ENCODE data around the gene SLC31A2.
A peak's percentile ranks its signal among the peaks of the same experiment; 100 is the strongest.

SLC31A2 gene

DNA sequence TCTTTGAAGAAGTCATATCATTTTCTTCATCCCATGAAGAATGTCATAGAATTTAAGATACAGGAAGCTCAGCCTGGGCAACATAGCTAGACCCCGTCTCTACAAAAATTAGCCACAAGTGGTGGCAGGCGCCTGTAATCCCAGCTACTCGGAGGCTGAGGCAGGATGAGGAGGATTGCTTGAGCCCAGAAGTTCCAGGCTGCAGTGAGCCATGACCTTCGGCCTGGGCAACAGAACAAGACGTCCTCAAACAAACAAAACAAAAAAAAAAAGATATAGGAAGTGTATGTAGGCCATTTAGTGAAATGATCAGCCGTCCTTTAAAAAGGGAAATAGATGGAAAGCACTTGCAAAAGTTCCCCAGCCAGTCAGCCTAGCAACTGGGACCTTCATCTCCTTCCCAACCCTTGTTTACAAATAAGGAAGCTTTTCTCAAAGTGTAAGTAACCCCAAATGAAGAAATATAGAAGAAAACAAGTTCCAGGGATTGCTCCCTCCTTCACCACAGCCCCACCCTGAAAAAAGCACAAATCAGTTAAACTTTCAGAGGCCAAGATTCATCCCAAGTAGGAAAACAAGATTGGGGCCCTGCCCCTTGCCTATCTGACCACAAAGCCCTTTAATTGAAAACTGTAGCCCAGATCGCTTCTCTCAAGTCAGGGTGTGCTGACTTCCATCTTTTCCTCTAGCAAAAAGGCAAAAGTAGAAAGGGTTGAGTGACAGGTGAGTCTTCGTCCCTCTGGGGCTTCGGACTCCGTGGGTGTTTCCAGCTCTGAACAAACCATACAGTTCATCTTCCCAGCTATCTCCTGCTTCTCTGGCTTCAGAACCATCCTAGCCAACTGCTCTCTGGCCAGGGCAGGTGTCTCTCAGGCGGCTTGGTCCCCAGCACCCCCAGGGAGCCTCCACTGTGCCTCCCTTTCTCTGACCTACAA, 1.2 kb downstream of the SLC31A2 start:
- DNase-seq (ENCODE audit: low read depth), result no peak

DNA sequence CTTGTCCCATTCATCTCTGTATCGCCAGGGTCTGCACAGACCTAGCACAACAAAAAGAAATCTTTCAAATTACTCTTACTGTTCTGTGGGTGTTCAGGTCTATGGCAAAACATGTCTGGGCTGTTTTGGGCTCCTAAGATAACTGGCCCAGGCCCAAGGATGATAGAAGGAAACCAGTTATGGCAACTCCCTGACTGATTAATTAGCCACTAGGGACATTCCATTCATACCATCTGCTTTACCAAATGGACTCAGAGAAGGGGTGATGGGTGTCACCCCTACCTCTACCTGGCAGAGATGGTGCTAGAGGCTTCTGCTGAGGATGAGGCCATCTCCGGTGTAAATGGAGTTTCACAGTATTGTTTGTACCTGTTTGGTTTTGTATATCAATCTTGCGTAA, 1.9 kb downstream of the SLC31A2 start:
- DNase-seq (ENCODE audit: low read depth), result peak; percentile 45

DNA sequence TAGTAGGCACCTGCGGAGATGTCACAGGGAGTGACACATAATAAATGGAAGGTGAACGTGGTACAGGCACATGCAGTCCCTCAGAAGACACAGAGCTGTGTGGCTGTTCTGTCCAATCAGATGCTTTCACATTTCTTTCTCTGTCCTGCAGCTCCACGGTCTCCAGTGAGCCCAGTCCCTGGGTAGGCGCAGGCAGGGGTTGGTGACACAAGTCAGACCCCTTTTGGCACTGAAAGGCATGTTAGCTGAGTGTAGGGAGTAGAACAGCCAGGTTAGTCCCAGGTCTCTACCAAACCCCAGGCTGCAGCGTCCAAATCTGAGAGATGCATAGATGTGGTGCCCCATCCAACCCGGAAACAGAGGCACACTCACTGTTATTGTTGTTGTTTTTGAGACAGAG, 2.8 kb downstream of the SLC31A2 start:
- DNase-seq (ENCODE audit: low read depth), result no peak

DNA sequence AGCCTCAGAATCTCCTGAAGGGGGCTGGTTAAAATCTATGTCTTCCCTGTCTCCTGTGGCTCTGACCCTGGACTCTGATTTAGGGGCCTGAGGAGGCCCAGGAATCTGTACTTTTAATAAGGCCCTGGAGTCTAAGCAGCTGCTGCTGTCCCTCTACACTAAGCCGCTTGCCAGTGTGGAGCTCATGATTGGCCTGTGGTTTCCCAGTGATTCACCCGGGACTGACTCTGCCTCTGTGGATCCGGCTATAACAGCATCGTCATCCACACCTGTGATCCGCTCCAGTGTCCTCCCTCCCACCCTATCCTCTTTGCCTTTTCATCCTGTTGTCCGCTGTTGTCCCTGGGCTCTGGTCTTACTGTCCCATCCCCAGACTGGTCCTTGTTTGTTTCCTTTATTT, 3.7 kb downstream of the SLC31A2 start:
- DNase-seq (ENCODE audit: low read depth), result peak; percentile 49

DNA sequence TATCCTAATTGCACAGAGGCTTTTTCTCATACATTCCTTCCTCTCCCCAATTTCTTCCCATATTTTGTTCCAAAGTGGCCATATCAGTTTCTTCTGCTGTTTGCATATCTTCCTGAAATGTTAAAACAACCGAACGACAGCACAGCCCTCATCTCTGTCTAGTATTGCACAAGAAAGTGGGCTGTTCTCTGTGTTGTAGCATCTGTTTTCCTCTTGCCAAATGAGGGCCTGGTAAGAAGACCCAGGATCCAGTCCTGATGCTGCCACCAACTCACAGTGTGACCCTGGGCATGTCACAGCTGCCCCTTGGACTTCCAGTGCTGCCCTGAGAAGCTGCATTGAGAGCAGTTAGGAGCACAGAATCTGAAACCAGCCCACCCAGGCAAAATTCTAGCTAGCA, 4.1 kb downstream of the SLC31A2 start:
- no peak for DNase-seq (ENCODE audit: low read depth)

DNA sequence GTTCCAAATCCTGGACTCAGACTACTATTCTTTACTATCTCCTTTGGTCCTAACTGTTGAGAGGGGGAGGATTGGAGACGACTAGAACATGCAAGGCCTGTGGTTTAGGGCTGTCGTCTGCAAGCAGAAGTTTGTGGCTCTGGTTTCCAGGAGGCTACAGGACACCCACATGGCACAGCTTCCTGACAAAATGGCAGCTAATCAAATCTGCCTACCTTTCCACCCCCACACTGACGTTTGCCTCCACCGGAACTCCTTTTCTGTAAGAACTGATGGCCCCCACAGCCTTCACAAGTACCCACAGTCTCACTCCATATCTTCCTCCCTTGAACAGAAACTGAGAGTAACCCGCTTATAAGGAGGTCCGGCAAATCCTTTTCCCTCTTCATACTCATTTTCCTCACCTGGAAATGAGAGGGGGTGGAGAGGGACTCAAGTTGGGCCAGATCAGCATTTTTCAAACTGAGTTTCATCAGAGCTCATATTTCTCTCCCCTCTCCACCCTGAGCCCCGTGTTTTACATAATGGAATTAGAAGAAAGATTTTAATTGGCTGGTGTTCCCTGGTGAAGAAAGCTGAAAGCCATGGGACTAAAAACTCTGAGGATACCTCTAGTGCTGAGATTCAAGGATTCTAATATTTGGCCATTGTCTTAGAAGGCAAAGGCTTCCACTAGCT, 5.2 kb downstream of the SLC31A2 start:
- no peak for DNase-seq (ENCODE audit: low read depth)

DNA sequence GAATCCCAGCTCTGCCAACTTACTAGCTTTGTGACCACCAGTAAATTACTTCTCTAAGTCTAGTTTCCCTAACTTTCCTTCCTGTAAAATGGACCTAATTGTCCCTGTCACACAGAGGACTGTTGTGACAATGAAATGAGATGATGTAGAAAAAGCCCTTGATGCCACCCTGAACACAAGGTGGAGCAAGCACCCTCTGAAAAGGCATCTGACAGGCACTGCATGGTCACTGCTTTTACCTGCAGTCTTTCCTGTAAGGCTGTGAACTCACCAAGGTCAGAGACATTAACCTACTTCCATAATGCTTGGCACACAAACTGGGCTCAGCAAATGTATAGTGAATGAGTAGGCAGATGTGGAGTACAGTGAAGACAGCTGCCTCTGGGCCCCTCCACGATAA, 6.1 kb downstream of the SLC31A2 start:
- no peak for DNase-seq (ENCODE audit: low read depth)

DNA sequence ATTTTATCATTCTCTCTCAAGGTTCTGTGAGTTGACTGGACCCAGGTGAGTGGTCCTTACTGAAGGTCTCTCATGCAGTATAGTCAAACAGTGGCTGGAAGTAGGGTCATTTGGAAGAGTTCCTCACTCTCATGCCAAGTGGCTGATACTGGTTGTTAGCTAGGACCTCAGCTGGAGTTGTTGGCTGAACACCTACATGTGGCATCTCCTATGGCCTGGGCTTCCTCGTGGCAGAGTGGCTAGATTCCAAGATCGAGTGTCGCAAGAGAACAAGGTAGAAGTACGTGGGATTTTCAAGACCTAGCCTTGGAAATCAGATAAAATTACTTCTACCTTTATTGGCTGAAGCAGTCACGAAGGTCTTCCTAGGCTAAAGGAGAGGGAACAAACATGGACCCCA, 7.6 kb downstream of the SLC31A2 start:
- no peak for DNase-seq (ENCODE audit: low read depth)

DNA sequence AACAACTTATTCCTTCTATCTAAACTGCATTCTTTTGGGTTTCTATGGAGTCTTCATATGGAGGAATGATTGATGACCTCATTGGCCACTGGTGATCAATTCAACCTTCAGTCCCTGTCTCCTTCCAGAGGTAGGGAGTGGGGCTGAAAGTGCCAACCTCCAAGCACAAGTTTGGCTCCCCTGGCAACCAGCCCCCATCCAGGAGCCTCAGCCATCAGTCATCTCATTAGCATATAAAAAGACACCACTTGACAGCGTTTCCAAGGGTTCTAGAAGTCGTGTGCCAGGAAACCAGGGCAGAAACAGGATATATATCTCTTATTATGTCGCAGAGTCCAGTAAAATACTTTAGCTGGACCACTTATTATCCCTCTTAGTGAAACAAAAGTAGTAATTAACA, 9.8 kb downstream of the SLC31A2 start:
- no peak for DNase-seq (ENCODE audit: low read depth)

DNA sequence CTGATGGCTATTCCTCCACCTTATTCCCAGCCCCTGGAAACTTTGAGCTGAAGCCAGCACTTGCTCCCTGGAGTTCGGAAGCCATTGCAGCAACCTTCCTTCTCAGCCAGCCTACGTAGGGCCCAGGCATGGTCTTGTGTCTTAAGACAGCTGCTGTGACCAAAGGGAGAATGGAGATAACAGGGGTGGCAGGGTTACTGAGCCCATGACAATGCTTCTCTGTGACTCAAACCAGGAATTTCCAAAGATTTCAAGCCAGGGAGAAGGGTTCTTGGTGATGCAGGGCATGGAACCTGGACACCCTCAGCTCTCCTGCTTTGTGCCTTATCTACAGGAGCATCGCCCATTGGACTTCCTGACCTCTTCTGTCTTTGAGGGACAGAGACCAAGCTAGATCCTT, 12.2 kb downstream of the SLC31A2 start:
- DNase-seq (ENCODE audit: low read depth), result no peak

DNA sequence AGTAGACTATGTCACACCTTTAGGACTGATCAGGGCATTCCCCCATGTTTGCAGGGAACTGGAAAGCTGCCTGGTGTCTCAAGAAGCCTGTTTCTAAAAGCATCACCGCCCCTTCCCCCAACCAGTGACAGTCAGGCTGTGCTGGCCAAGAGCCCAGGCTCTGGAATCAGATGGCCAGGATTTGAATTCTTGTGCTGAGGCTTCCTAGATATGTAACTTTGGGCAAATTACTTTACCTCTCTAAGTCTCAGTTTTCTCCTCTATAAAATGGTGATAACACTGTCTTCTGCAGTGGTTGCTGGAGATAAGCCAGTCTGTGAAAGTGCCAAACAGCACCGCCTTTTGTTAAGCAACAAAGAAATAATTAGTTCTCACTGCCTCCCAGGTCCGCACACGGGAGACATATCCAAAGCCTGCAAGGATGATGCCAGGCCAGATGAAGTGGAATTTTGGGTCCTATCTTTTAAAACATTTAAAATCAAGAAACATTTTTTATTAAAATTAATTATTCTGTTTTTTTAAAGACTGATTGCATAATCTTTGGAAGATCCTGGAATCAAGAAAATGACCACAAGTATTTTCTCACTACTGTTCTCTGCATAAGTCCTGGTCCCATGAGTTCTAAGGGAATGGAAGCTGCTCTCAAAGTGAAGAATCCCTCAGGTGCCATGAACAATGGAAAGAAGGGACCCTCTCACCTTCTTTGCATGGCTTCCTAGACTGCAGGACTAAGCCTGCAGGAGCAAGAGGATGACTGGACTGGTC, 13.9 kb downstream of the SLC31A2 start:
- DNase-seq (ENCODE audit: low read depth), result peak; percentile 83

DNA sequence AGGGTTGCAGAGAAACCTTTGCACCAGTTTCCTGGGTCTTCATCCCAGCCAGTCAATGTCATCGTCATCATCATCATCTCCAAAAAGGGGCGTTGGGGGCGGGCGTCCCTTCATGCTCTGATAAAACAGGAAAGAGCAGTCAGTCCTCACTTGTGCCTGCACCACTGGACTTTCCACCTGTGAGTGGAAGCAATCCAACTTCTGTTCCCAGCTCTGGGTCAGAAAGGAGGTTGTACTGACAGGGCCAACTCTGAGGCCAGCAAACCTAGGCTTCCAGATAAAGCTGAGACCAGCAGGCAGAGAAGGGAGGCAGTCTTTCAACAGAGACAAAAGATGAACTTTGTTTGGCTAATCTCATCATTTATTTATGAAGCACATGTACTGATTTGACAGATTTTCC, 15.2 kb downstream of the SLC31A2 start:
- DNase-seq (ENCODE audit: low read depth), result no peak

DNA sequence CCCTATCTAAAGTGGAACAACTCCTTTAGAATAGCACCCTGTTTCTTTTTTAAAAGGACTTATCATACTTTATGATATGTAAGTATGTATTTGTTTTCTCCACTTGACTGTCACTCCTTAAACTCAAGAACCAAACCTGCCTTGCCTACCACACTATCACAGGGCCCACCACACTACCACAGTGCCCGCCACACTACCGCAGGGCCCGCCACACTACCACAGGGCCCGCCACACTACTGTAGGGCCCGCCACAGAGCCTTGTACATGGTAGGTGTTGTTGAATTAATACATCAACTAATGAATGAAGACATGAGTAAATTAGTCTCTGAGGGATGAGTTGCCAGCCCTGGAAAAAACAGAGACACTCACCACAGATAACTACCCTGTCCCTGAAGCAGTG, 18.0 kb downstream of the SLC31A2 start:
- DNase-seq (ENCODE audit: low read depth), result no peak

DNA sequence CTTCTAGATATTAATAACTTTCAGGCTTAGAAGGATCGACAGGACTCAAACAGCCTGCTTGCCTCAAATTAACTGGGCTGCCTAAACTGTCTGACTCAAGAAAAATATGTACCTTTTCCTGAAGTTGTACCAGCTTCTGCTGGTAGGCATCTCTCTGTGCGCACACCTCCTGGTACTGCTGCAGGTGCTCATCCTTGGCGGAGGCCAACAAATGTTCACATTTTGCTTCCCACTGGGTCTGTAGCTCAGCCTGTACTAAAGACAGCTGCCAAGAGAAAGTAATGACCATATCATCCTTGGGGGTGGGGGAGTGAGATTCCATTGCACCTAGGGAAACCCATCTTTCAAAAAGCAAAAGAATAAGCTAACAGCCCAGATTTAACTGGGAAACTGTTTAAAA, 22.5 kb downstream of the SLC31A2 start:
- no peak for DNase-seq (ENCODE audit: low read depth)

DNA sequence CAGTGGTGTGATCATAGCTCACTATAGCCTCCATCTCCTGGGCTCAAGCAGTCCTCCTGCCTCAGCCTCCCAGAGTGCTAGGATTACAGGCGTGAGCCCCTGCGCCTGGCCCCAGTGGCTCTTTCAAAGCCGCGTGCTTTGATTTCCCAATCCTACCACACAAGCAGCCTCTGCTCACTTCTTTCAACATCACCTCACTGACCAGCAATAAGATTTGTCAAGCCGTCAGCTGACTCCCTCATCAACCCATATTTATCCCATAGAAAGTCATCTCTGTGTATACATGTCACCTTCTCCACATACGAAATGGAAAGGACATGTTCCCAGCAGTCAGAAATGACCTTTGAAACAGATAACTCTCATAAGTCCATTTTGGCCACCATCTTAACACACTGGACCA, 26.0 kb downstream of the SLC31A2 start:
- DNase-seq (ENCODE audit: low read depth), result no peak

DNA sequence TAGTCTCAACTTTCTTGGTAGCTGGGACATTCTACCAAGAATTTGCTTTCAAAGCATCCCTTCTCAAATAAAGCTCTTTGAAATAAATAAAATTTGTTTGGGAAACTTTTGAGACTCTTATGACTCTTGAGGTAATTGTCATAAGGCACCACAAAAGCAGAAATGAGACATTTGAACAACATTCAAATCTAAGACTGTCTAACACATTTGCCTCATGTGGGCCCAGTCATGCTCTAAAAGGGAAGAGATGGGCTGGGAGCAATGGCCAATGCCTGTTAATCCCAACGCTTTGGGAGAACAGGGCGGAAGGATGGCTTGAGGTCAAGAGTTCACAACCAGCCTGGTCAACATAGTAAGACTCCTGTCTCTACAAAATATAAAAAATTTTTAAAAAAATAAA, 26.4 kb downstream of the SLC31A2 start:
- DNase-seq (ENCODE audit: low read depth), result no peak

DNA sequence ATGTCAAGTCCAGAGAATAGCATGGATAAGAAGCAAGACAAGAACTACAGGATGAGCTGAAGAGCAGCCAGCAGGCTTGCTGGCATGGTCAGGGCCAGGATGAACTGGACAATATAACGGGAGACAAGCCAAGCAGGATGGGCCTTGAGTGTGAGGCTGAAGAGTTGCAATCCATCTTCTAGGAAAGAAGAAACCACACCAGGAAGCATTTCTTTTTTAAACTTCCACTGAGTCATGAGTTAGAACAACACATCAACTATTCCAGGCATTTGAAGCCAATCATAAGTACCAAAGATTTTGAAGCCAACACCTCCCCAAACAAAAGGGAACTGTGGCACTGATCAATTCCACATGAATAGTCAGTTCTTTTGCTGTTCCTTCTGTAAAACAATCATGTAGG, 27.3 kb downstream of the SLC31A2 start:
- peak; percentile 76 for DNase-seq (ENCODE audit: low read depth)

DNA sequence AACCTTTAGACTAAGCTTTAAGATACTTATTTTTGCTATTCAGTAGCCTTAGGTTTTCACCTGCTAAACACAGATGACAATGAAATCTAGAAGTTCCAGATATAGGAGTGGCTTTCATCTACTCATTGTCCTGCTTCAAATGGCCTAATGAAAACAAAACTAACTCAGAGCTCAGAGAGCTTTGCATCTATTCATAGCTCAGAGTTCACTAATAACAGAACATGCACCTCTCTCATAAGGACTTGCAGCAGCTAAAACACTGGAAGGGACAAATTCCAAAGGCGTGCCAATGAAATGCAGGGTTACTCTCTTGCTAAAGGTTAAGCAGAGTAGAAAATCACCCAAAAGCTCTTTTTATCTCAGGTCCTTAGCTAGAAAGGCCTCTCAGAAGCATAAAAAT, 29.0 kb downstream of the SLC31A2 start:
- DNase-seq (ENCODE audit: low read depth), result no peak

DNA sequence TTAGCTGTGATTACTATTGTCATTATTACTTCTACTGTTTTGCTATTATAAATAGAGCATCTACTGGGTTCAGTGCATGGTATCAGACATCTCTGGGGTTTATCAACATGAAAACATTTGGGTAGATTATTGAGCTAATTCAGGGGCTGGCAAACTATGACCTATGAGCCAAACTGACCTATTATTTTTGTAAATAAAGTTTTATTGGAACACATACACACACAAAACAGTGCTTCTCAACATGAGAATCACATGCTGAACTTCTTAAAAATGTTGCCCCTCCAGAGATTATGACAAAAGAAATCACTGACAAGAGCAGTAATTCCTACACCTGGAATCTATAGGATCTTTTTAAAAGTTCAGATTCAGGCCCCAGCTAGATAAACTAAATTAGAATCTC, 30.4 kb downstream of the SLC31A2 start:
- DNase-seq (ENCODE audit: low read depth), result no peak

DNA sequence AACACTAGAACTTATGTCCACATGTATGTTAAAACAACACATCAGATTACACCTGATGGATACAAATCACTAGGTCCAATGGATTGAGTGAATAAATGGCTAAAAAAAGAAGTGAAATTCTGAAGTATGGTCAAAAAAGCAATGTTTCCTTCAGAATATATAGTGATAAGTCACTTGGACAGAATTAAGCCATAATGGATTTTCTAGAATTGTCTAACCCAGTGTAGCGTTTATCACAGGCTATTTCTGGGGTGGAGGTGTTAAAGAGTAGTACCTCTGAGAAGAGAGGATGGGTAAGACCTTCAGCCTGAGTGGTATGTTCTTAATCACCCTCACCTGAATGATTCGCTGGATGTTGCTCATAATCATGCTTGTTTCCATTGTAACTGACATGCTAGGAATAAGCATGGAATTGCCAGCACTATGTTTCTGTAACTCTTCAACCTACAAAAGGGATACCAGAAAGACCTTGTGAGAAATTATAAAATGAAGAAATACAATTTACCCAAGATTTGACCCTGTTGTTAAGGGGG, 33.2 kb downstream of the SLC31A2 start:
- no peak for DNase-seq (ENCODE audit: low read depth)

DNA sequence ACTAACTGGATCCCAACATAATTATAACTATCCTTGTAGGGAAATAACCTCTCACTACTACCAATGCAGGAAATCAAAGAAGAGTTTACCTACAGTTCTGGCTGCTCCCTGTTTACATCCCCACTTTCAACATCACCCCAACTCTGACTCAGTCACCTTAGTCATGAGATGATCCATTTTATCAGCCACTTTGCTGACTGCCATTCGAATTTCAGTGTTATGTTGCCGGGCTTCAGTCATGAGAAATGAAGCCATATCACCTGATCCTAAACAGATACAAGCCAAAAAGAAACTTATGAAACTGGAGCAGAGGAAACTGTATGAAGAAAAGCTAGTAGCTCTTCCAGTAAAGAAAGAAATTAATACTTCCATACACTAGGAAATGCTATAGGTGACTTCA, 33.7 kb downstream of the SLC31A2 start:
- no peak for DNase-seq (ENCODE audit: low read depth)

DNA sequence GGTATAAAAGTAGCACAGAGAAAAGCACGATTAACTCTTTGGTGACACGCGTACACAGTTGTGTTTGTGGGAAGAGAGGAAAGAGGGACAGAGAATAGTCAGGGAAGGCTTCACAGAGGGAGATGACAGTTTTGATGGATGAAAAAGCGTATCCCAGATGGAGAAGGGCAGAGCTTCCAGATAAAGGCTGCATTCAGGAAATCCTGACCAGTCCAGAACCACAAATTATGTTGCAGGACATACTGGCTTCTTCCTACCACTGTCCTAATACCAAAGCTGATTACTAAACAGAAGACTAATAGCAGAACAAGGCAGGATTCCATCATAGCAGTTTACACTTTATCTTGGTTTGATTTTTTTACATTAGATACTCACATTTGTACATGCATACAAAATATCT, 34.5 kb downstream of the SLC31A2 start:
- DNase-seq (ENCODE audit: low read depth), result no peak
